Natural killer cell (primary cell): Measurements from ENCODE around the gene MYOCD. TPM values are rescaled to one million over a fixed set of nuclear protein-coding genes. Genes with fewer than 3 reads are reported as not detected.

Experiments used
- ATAC-seq, 3 donors: fragments of 150-1000 bp in 2 of 3; fragments of 200-7000 bp in 1 of 3; cut with Tn5 transposase; 1 replicate in 1 of 3; 2 replicates in 2 of 3; pipeline ENCODE4 v1.10.0; 2021; ENCODE audit warnings: mild to moderate bottlenecking in 2 of 3, moderate library complexity in 2 of 3
- DNase-seq, 2 donors: peaks; one replicate each; pipeline versions ENCODE4 v3.0.0 to v3.0.0-alpha.2; 2013 to 2021; ENCODE audit warnings: mixed read lengths in 1 of 2
- H3K27ac ChIP-seq: one replicate; pipeline ENCODE4 v1.5.1; 2013; ENCODE audit warnings: mild to moderate bottlenecking, low read length
- H3K27me3 ChIP-seq: one replicate; pipeline ENCODE4 v1.6.1; 2013; ENCODE audit warnings: low read length; ENCODE audit not compliant: control insufficient read depth, insufficient read depth
- H3K36me3 ChIP-seq: one replicate; pipeline ENCODE4 v1.6.1; 2013; ENCODE audit warnings: low read length; ENCODE audit not compliant: control insufficient read depth, insufficient read depth
- H3K4me1 ChIP-seq: one replicate; pipeline ENCODE4 v1.6.1; 2013; ENCODE audit warnings: low read length; ENCODE audit not compliant: control insufficient read depth, insufficient read depth
- H3K4me3 ChIP-seq: one replicate; pipeline ENCODE4 v1.5.1; 2013; ENCODE audit warnings: low read length
- H3K9me3 ChIP-seq: one replicate; pipeline ENCODE4 v1.6.1; 2013; ENCODE audit warnings: low read length; ENCODE audit not compliant: control insufficient read depth, insufficient read depth
- H3K27ac Mint-ChIP-seq, 2 donors: one replicate each; pipeline ENCODE4 v1.8.0; 2022; ENCODE audit warnings: mild to moderate bottlenecking in 2 of 2, mixed read lengths in 2 of 2, moderate library complexity in 1 of 2
- H3K27me3 Mint-ChIP-seq, 2 donors: one replicate each; pipeline ENCODE4 v1.8.0; 2022; ENCODE audit warnings: low read depth in 2 of 2, mixed read lengths in 2 of 2
- H3K36me3 Mint-ChIP-seq: one replicate; pipeline ENCODE4 v1.8.0; 2022; ENCODE audit warnings: mixed read lengths
- H3K4me1 Mint-ChIP-seq, 2 donors: one replicate each; pipeline ENCODE4 v1.8.0; 2022; ENCODE audit warnings: mixed read lengths in 2 of 2
- H3K4me3 Mint-ChIP-seq: one replicate; pipeline ENCODE4 v1.8.0; 2022; ENCODE audit warnings: mild to moderate bottlenecking, moderate library complexity, mixed read lengths
- H3K9me3 Mint-ChIP-seq, 2 donors: one replicate each; pipeline ENCODE4 v1.8.0; 2022; ENCODE audit warnings: mixed read lengths in 2 of 2
- WGBS: methylation state at CpG from one replicate; pipeline ENCODE4 v1.1.7; 2013; ENCODE audit warnings: missing lambda C conversion rate; ENCODE audit not compliant: insufficient coverage; 5-methylcytosine and 5-hydroxymethylcytosine counted together
- intact Hi-C: fragments of 100-400 bp; cut with micrococcal nuclease; formaldehyde crosslinking; loops from one replicate; pipeline ENCODE4 v1.14.2; 2022
- total RNA-seq, 4 donors: library from RNA; stranded (reverse); fragments of 120-200 nt in 1 of 4; gene quantifications; one replicate each; pipeline versions ENCODE4 v1.2.3 to v1.2.4, GENCODE V29; 2013 to 2022
- TF ChIP-seq, protein P1 (sequence below): fragments of 200-600 bp; IDR thresholded peaks from one replicate; pipeline ENCODE4 v1.8.0; 2022; ENCODE audit warnings: antibody characterized with exemption

Gene MYOCD
- total RNA-seq, 3 donors from 2014 or later (not counting 1 experiment from before 2014, with no cell fraction given) = not detected

DNA sequence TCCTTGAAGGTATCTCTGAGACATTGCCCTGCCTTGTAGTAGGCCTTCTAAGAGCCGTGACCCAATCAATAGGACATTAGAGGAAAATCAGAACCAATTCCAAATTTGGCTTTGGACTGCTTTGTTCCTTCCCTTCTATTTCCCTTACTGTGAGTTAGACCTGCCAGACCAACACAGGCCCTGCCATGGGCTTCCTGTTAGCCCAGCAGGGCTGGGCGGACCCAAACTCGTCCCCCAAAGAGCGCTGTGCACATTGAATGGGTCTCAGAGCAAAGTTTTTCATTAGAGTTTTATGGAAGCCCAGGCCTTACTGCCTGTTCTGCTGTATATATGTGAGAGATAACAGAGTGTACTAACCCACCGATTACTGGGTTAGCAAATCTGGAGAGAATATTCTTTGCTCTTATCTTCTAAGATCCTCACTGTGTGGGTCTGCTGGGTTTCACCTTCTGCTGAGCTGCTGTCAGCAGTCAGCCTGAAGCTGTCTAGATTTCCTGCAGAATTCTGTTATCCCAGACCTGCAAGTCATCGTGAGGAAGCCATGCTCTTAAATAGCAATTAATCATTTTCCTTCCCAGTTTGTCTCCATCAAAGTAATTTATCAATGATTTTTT, 129.3 kb downstream of the MYOCD start:
- peaks cover 11 to 12% of the 10 kb centered on the region in 2 donors for H3K27me3 Mint-ChIP-seq
- H3K36me3 Mint-ChIP-seq = no peaks in the 10 kb centered on the region
- no peaks in the 10 kb centered on the region for H3K9me3 ChIP-seq
- H3K4me3 Mint-ChIP-seq = no peak overlapping the region
- whole genome bisulfite sequencing = 58% methylated on average over 6 of the region's 6 CpGs
- no peak overlapping the region for H3K27ac ChIP-seq
- TF ChIP-seq, protein P1, sequence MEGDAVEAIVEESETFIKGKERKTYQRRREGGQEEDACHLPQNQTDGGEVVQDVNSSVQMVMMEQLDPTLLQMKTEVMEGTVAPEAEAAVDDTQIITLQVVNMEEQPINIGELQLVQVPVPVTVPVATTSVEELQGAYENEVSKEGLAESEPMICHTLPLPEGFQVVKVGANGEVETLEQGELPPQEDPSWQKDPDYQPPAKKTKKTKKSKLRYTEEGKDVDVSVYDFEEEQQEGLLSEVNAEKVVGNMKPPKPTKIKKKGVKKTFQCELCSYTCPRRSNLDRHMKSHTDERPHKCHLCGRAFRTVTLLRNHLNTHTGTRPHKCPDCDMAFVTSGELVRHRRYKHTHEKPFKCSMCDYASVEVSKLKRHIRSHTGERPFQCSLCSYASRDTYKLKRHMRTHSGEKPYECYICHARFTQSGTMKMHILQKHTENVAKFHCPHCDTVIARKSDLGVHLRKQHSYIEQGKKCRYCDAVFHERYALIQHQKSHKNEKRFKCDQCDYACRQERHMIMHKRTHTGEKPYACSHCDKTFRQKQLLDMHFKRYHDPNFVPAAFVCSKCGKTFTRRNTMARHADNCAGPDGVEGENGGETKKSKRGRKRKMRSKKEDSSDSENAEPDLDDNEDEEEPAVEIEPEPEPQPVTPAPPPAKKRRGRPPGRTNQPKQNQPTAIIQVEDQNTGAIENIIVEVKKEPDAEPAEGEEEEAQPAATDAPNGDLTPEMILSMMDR = no peak
- H3K27me3 ChIP-seq = peaks cover 4% of the 10 kb centered on the region
- DNase-seq = no peak
- H3K36me3 ChIP-seq = no peaks in the 10 kb centered on the region
- no peak overlapping the region for H3K27ac Mint-ChIP-seq
- H3K4me3 ChIP-seq = no peak overlapping the region
- H3K4me1 ChIP-seq = no peaks in the 10 kb centered on the region
- H3K4me1 Mint-ChIP-seq = peaks cover 0 to 5% of the 10 kb centered on the region in 2 donors
- intact Hi-C loops = no loop called here
- no peak for ATAC-seq
- peaks cover 5% of the 10 kb centered on the region in 2 donors for H3K9me3 Mint-ChIP-seq

GRCh38 chr17:12800855-12801365, 135.2 kb downstream of the MYOCD start:
- Mint-ChIP-seq H3K27ac (no peak overlapping the region), H3K27me3 (peaks cover 0 to 2% of the 10 kb centered on the region in 2 donors), H3K4me1 (no peaks in the 10 kb centered on the region), H3K4me3 (no peak overlapping the region), H3K36me3 (no peaks in the 10 kb centered on the region), H3K9me3 (peaks cover 2 to 14% of the 10 kb centered on the region in 2 donors)
- H3K4me1 ChIP-seq = no peaks in the 10 kb centered on the region
- WGBS = 83% methylated on average over 3 of the region's 3 CpGs
- ATAC-seq = no peak
- TF ChIP-seq, protein P1 = no peak
- no peak for DNase-seq
- H3K36me3 ChIP-seq = no peaks in the 10 kb centered on the region
- no peak overlapping the region for H3K4me3 ChIP-seq
- no peaks in the 10 kb centered on the region for H3K27me3 ChIP-seq
- no peak overlapping the region for H3K27ac ChIP-seq
- intact Hi-C loops = no loop called here
- no peaks in the 10 kb centered on the region for H3K9me3 ChIP-seq

GRCh38 chr17:12806630-12807029, 140.9 kb downstream of the MYOCD start:
- no peak overlapping the region for H3K4me3 Mint-ChIP-seq
- H3K9me3 Mint-ChIP-seq = peaks cover 14 to 15% of the 10 kb centered on the region in 2 donors
- no peaks in the 10 kb centered on the region for H3K36me3 Mint-ChIP-seq
- no peak overlapping the region for H3K27ac Mint-ChIP-seq
- DNase-seq (no peak), ATAC-seq (no peak)
- Histone ChIP-seq H3K9me3 (peaks cover 3% of the 10 kb centered on the region), H3K27ac (no peak overlapping the region), H3K36me3 (no peaks in the 10 kb centered on the region), H3K27me3 (no peaks in the 10 kb centered on the region), H3K4me3 (no peak overlapping the region), H3K4me1 (no peaks in the 10 kb centered on the region)
- peaks cover 0 to 2% of the 10 kb centered on the region in 2 donors for H3K27me3 Mint-ChIP-seq
- TF ChIP-seq, protein P1 = no peak
- intact Hi-C loops = no loop called here
- no peaks in the 10 kb centered on the region for H3K4me1 Mint-ChIP-seq
- WGBS = 88% methylated on average over 1 of the region's 1 CpG

GRCh38 chr17:12808723-12809122, 143.0 kb downstream of the MYOCD start:
- Mint-ChIP-seq H3K27me3 (no peaks in the 10 kb centered on the region), H3K4me1 (no peaks in the 10 kb centered on the region), H3K9me3 (peaks cover 13 to 14% of the 10 kb centered on the region in 2 donors), H3K36me3 (no peaks in the 10 kb centered on the region), H3K4me3 (no peak overlapping the region), H3K27ac (no peak overlapping the region)
- Histone ChIP-seq H3K27ac (no peak overlapping the region), H3K27me3 (no peaks in the 10 kb centered on the region), H3K36me3 (no peaks in the 10 kb centered on the region), H3K9me3 (peaks cover 3% of the 10 kb centered on the region), H3K4me3 (no peak overlapping the region), H3K4me1 (no peaks in the 10 kb centered on the region)
- intact Hi-C loops = no loop called here
- 70% methylated on average over 3 of the region's 3 CpGs for WGBS
- ATAC-seq = no peak
- TF ChIP-seq, protein P1 = no peak
- DNase-seq = no peak
